Measurements from ENCODE around the gene WASHC4.

The WASHC4 gene

GRCh38 chr12:105107494-105108371, at the start of gene WASHC4:
Gene WASHC4 (plus strand): TSS chr12:105107731. CDS start chr12:105107801, 70 bp downstream.
- DNase-seq (ENCODE audit: low read depth): peak; percentile 79

GRCh38 chr12:105060715-105061378, 46.7 kb upstream of the WASHC4 start:
- DNase-seq (ENCODE audit: low read depth): no peak

- DNase-seq (ENCODE audit: low read depth): peak; percentile 24
Observed at GRCh38 chr12:105064564-105065178, 42.9 kb upstream of the WASHC4 start.

- DNase-seq (ENCODE audit: low read depth): no peak
Observed at GRCh38 chr12:105067511-105068031, 40.0 kb upstream of the WASHC4 start.

- no peak for DNase-seq (ENCODE audit: low read depth)
Observed at GRCh38 chr12:105069936-105070702, 37.4 kb upstream of the WASHC4 start.

- no peak for DNase-seq (ENCODE audit: low read depth)
Observed at GRCh38 chr12:105071981-105072380, 35.5 kb upstream of the WASHC4 start.

- DNase-seq (ENCODE audit: low read depth): no peak
Observed at GRCh38 chr12:105072888-105073488, 34.5 kb upstream of the WASHC4 start.

GRCh38 chr12:105076098-105076497, 31.4 kb upstream of the WASHC4 start:
- DNase-seq (ENCODE audit: low read depth): peak; percentile 62

- DNase-seq (ENCODE audit: low read depth): no peak
Observed at GRCh38 chr12:105076913-105077312, 30.6 kb upstream of the WASHC4 start.

GRCh38 chr12:105077435-105077834, 30.1 kb upstream of the WASHC4 start:
- DNase-seq (ENCODE audit: low read depth): no peak

- DNase-seq (ENCODE audit: low read depth): no peak
Observed at GRCh38 chr12:105078712-105079570, 28.6 kb upstream of the WASHC4 start.

GRCh38 chr12:105083031-105083430, 24.5 kb upstream of the WASHC4 start:
- no peak for DNase-seq (ENCODE audit: low read depth)

- peak; percentile 42 for DNase-seq (ENCODE audit: low read depth)
Observed at GRCh38 chr12:105083551-105084105, 23.9 kb upstream of the WASHC4 start.

- DNase-seq (ENCODE audit: low read depth): peak; percentile 78
Observed at GRCh38 chr12:105084251-105085250, 23.0 kb upstream of the WASHC4 start, which contains the start of gene ALDH1L2. Gene ALDH1L2 (minus strand): TSS chr12:105084458. CDS start chr12:105084436, 22 bp downstream.

GRCh38 chr12:105085501-105085900, 22.0 kb upstream of the WASHC4 start:
- no peak for DNase-seq (ENCODE audit: low read depth)

- no peak for DNase-seq (ENCODE audit: low read depth)
Observed at GRCh38 chr12:105089817-105090216, 17.7 kb upstream of the WASHC4 start.

GRCh38 chr12:105090361-105090760, 17.2 kb upstream of the WASHC4 start:
- no peak for DNase-seq (ENCODE audit: low read depth)

- DNase-seq (ENCODE audit: low read depth): no peak
Observed at GRCh38 chr12:105091476-105092206, 15.9 kb upstream of the WASHC4 start.

All from amniotic epithelial cell (primary cell).